Naive thymus-derived CD4-positive, alpha-beta T cell (primary cell): ENCODE results near the gene RILP. TPM values are rescaled to one million over a fixed set of nuclear protein-coding genes. Genes with fewer than 3 reads are reported as not detected.

Source experiments
- ATAC-seq: fragments of 150-1000 bp; cut with Tn5 transposase; 2 replicates; pipeline ENCODE4 v1.10.0; 2021; ENCODE audit warnings: mild to moderate bottlenecking, moderate library complexity
- CTCF ChIA-PET: fragments of 350-600 bp; sonication (Branson Sonifier 250); formaldehyde crosslinking; loops from one replicate; lab custom pipeline; 2021; ENCODE audit warnings: antibody characterized with exemption; lab: Charles Lee
- POLR2A ChIA-PET: fragments of 350-600 bp; sonication (Branson Sonifier 250); formaldehyde crosslinking; loops from one replicate; lab custom pipeline; 2021; ENCODE audit warnings: antibody characterized with exemption, inconsistent platforms; lab: Charles Lee
- DNase-seq, 9 donors: peaks; one replicate each; pipeline versions ENCODE4 v3.0.0 to v3.0.0-alpha.2; 2020 to 2022; ENCODE audit warnings: mixed read lengths in 1 of 9
- H3K27ac ChIP-seq: one replicate; pipeline ENCODE4 v1.7.0; 2013; ENCODE audit warnings: mild to moderate bottlenecking, low read depth, low read length, moderate library complexity
- H3K27me3 ChIP-seq, 2 donors: one replicate each; pipeline ENCODE4 v1.7.0; 2013; ENCODE audit warnings: low read length in 2 of 2, mild to moderate bottlenecking in 2 of 2, moderate library complexity in 2 of 2; ENCODE audit not compliant: control insufficient read depth in 2 of 2, insufficient read depth in 2 of 2
- H3K36me3 ChIP-seq, 3 experiments: 1 replicate in 2 of 3; 2 replicates in 1 of 3; pipeline ENCODE4 v1.7.0; 2013; ENCODE audit warnings: low read length in 3 of 3, mild to moderate bottlenecking in 3 of 3, moderate library complexity in 1 of 3; ENCODE audit not compliant: insufficient read depth in 3 of 3, control insufficient read depth in 2 of 3
- H3K4me1 ChIP-seq, 2 donors: one replicate each; pipeline ENCODE4 v1.7.0; 2013; ENCODE audit warnings: low read length in 2 of 2, mild to moderate bottlenecking in 2 of 2, moderate library complexity in 1 of 2; ENCODE audit not compliant: control insufficient read depth in 2 of 2, insufficient read depth in 2 of 2
- H3K4me3 ChIP-seq: 2 replicates; pipeline ENCODE4 v1.7.0; 2013; ENCODE audit warnings: mild to moderate bottlenecking, low read length
- H3K9me3 ChIP-seq, 3 experiments: 1 replicate in 2 of 3; 2 replicates in 1 of 3; pipeline ENCODE4 v1.7.0; 2013; ENCODE audit warnings: low read length in 3 of 3; ENCODE audit not compliant: control insufficient read depth in 2 of 3
- H3K27ac Mint-ChIP-seq, 9 donors: one replicate each; pipeline ENCODE4 v1.8.0; 2020 to 2022; ENCODE audit warnings: mixed read lengths in 9 of 9, mild to moderate bottlenecking in 8 of 9, moderate library complexity in 5 of 9, inconsistent platforms in 2 of 9
- H3K27me3 Mint-ChIP-seq, 5 donors: one replicate each; pipeline ENCODE4 v1.8.0; 2021 to 2022; ENCODE audit warnings: mixed read lengths in 5 of 5, mild to moderate bottlenecking in 1 of 5
- H3K36me3 Mint-ChIP-seq, 5 donors: one replicate each; pipeline ENCODE4 v1.8.0; 2020 to 2022; ENCODE audit warnings: mixed read lengths in 5 of 5, mild to moderate bottlenecking in 3 of 5, inconsistent platforms in 1 of 5
- H3K4me1 Mint-ChIP-seq, 7 donors: one replicate each; pipeline ENCODE4 v1.8.0; 2020 to 2022; ENCODE audit warnings: mixed read lengths in 7 of 7, mild to moderate bottlenecking in 3 of 7, inconsistent platforms in 1 of 7
- H3K4me3 Mint-ChIP-seq, 10 donors: one replicate each; pipeline ENCODE4 v1.8.0; 2020 to 2022; ENCODE audit warnings: mild to moderate bottlenecking in 10 of 10, mixed read lengths in 10 of 10, moderate library complexity in 6 of 10, inconsistent platforms in 2 of 10
- H3K9me3 Mint-ChIP-seq, 11 donors: one replicate each; pipeline ENCODE4 v1.8.0; 2020 to 2022; ENCODE audit warnings: mixed read lengths in 11 of 11, mild to moderate bottlenecking in 4 of 11, inconsistent platforms in 1 of 11, moderate library complexity in 1 of 11
- intact Hi-C, 2 donors: fragments of 100-400 bp; cut with micrococcal nuclease; formaldehyde crosslinking; loops; one replicate each; pipeline ENCODE4 v1.15.1; 2023
- polyA plus RNA-seq, 2 donors: library from polyadenylated mRNA; unstranded; fragments of 300-500 nt; fragmentation: Illumina TruSeq; gene quantifications; one replicate each; pipeline ENCODE4 v1.2.3, GENCODE V29; 2021
- total RNA-seq, 6 experiments: library from RNA in 5 of 6; stranded (reverse) in 5 of 6; gene quantifications; 1 replicate in 5 of 6; 2 replicates in 1 of 6; pipeline ENCODE4 v1.2.3 and lab custom pipeline; 2021 to 2026

The RILP gene
- total and polyA plus RNA-seq, 7 experiments from 2014 or later = 2.1 to 8.7 (median 3.0) TPM

GRCh38 chr17:1650731-1651558, 1.3 kb upstream of the RILP start:
- CTCF ChIA-PET = interaction anchor here (1.0 to 1.5 kb wide), 2 partner anchors 10 to 15 kb away, joined by 5 to 6 read pairs; no protein-coding TSS in a partner anchor
- intact Hi-C loops = no loop called here
- peaks cover 8 to 11% of the 10 kb centered on the region in 2 donors for H3K4me1 ChIP-seq
- DNase-seq (peak in 1 of 9 donors; percentile 10), ATAC-seq (no peak)
- H3K27me3 ChIP-seq = no peaks in the 10 kb centered on the region
- Mint-ChIP-seq H3K27ac (peak overlapping the region in 2 of 9 donors; percentile 43 to 50), H3K4me3 (peak overlapping the region in 1 of 10 donors; percentile 70), H3K27me3 (no peaks in the 10 kb centered on the region), H3K9me3 (no peaks in the 10 kb centered on the region), H3K36me3 (peaks cover 4 to 30% (median 18%) of the 10 kb centered on the region in 5 donors), H3K4me1 (peaks cover 0 to 23% (median 5%) of the 10 kb centered on the region in 7 donors)
- POLR2A ChIA-PET = no interaction called here
- H3K36me3 ChIP-seq = peaks cover 30 to 58% (median 31%) of the 10 kb centered on the region in 3 experiments
- no peaks in the 10 kb centered on the region for H3K9me3 ChIP-seq
- H3K4me3 ChIP-seq = no peak overlapping the region
- H3K27ac ChIP-seq = no peak overlapping the region

DNA sequence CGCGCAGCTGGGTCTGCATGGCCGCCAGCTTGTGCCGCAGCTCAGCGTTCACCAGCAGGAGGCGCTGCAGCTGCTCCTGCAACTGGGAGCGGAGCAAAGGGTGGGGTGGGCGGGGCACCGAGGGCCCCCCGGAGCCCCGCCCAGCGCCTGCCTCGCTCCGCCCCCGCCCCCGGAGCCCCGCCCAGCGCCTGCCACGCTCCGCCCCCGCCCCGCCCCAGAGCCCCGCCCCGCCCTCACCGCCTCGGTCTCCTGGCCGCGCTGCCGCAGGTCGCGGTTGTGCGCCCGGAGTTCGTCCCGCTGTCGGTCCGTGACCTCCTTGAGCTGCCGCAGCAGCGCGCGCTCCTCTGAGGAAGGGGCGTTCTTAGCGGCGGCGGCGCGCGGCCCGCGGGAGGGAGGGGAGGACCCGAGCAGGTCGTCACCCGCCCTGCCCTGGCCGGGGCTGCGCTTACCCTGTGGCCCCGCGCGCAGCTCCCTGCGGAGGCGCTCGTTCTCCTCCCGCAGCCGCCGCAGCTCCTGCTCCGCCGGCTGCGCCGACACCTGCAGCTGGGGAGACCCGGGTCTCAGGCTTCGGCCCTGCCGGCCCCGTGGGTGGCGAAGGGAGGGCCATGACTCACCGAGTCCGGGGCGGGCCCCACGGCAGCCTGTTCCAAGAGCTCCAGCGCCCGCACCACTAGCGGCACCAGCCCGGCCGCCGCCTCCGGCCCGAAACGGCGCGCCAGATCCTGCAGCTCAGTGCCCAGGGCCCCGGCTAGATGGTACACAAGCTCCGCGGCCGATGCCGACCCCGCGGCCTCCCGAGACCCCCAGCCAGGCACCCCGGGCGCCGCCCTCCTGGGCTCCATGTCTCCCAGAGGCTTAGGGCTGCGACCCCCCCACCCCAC, 463 bp downstream of the RILP start:
- CTCF ChIA-PET = interaction anchor here (0.5 to 1.8 kb wide), 16 partner anchors 10 to 396 kb away, joined by 3 to 8 read pairs (median 4); partner anchors contain the start of gene SLC43A2
- Histone ChIP-seq H3K9me3 (no peaks in the 10 kb centered on the region), H3K36me3 (peaks cover 19 to 43% (median 27%) of the 10 kb centered on the region in 3 experiments), H3K27me3 (no peaks in the 10 kb centered on the region), H3K4me3 (peak overlapping the region; percentile 64), H3K27ac (peak overlapping the region; percentile 69), H3K4me1 (peaks cover 15 to 21% of the 10 kb centered on the region in 2 donors)
- Mint-ChIP-seq H3K27ac (peak overlapping the region in 5 of 9 donors; percentile 38 to 58 (median 55)), H3K9me3 (no peaks in the 10 kb centered on the region), H3K27me3 (no peaks in the 10 kb centered on the region), H3K4me1 (peaks cover 0 to 38% (median 10%) of the 10 kb centered on the region in 7 donors), H3K36me3 (peaks cover 4 to 22% (median 11%) of the 10 kb centered on the region in 5 donors), H3K4me3 (peak overlapping the region; percentile 65 to 81 (median 74))
- peak; percentile 90 for ATAC-seq
- peak; percentile 88 to 97 (median 93) for DNase-seq
- POLR2A ChIA-PET = interaction anchor here (0.5 to 3.1 kb wide), 14 partner anchors 14 to 862 kb away, joined by 3 to 27 read pairs (median 4); partner anchors contain the start of genes METTL16, RPA1, SLC43A2 and SMYD4
- intact Hi-C loops = loop anchor here (1.0 to 10.0 kb wide), 16 partner anchors 20 to 752 kb away; partner anchors contain the start of genes SLC43A2 (in 2 of the 2), SMG6 (in 2 of the 2), SRR (in 2 of the 2) and INPP5K (in 1 of the 2)

DNA sequence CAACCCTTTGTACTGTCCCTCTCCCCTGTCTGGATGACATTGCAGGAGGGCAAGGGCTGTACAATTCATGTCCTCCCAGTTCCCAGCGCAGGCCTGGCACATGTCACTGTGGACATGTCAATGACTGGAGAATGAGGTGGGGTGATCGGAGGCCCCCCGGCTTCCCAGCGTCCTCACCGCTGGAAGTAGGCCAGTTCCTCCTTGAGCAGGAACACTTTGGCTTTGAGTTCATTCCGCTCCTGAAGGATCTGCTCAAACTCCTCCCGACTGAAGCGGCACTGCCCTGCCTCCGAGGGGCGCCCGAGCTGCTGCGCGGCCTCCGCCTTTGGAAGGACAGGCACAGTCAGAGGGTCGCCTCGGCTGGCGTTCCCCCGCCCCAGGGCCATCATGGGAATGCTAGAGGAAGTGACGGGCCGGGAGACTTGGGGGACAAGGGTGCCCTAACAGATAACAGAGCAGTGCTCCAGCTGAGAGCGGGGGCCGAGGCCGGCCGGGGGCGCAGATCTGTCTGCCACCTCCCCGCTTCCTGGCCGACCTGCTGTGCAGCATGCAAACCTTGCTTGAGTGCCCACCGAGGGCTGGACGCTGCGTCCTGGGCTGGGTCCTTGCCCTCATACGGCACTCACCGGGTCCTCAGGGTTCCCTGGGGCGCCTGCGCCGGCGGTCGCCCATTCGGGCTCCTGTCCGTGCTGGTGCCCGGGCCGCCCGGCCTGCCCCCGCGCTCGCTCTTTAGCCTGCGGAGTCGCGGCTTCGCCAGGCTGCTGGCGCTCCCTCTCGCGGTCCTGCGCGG, 1.3 kb downstream of the RILP start:
- H3K4me1 Mint-ChIP-seq = peaks cover 0 to 41% (median 13%) of the 10 kb centered on the region in 7 donors
- H3K36me3 ChIP-seq = peaks cover 11 to 35% (median 19%) of the 10 kb centered on the region in 3 experiments
- H3K9me3 Mint-ChIP-seq = no peaks in the 10 kb centered on the region
- peaks cover 3 to 14% (median 4%) of the 10 kb centered on the region in 5 donors for H3K36me3 Mint-ChIP-seq
- POLR2A ChIA-PET = interaction anchor here (0.5 to 3.1 kb wide), 12 partner anchors 15 to 863 kb away, joined by 3 to 27 read pairs (median 4); partner anchors contain the start of genes METTL16, RPA1, SLC43A2 and SMYD4
- peak overlapping the region; percentile 62 for H3K4me3 ChIP-seq
- H3K27me3 Mint-ChIP-seq = peaks cover 0 to 2% (median 0%) of the 10 kb centered on the region in 5 donors
- CTCF ChIA-PET = interaction anchor here (0.5 to 1.8 kb wide), 13 partner anchors 10 to 396 kb away, joined by 3 to 8 read pairs (median 4); partner anchors contain the start of gene SLC43A2
- no peaks in the 10 kb centered on the region for H3K9me3 ChIP-seq
- peak overlapping the region in 6 of 9 donors; percentile 32 to 47 (median 40) for H3K27ac Mint-ChIP-seq
- DNase-seq (no peak), ATAC-seq (peak; percentile 0)
- H3K27ac ChIP-seq = peak overlapping the region; percentile 63
- peak overlapping the region; percentile 65 to 81 (median 74) for H3K4me3 Mint-ChIP-seq
- H3K27me3 ChIP-seq = no peaks in the 10 kb centered on the region
- intact Hi-C loops = loop anchor here (2.0 to 10.0 kb wide), 9 partner anchors 20 to 752 kb away; partner anchors contain the start of genes INPP5K (in 1 of the 2), MNT (in 1 of the 2), OVCA2 (in 1 of the 2) and RTN4RL1 (in 1 of the 2)
- H3K4me1 ChIP-seq = peaks cover 20 to 27% of the 10 kb centered on the region in 2 donors

GRCh38 chr17:1647802-1648171, 1.9 kb downstream of the RILP start:
- ChIA-PET CTCF (interaction anchor here (1.4 to 1.8 kb wide), 4 partner anchors 13 to 216 kb away, joined by 3 to 4 read pairs (median 4); no protein-coding TSS in a partner anchor), POLR2A (interaction anchor here (0.5 to 3.1 kb wide), 3 partner anchors 15 to 19 kb away, joined by 3 to 27 read pairs (median 3); partner anchors contain the start of gene SLC43A2)
- H3K4me1 Mint-ChIP-seq = peaks cover 0 to 41% (median 13%) of the 10 kb centered on the region in 7 donors
- peak overlapping the region in 1 of 9 donors; percentile 32 for H3K27ac Mint-ChIP-seq
- peak overlapping the region in 9 of 10 donors; percentile 27 to 81 (median 67) for H3K4me3 Mint-ChIP-seq
- H3K4me3 ChIP-seq = peak overlapping the region; percentile 62
- intact Hi-C loops = loop anchor here (2.0 to 10.0 kb wide), 9 partner anchors 19 to 753 kb away; partner anchors contain the start of genes INPP5K (in 1 of the 2), MNT (in 1 of the 2), OVCA2 (in 1 of the 2) and RTN4RL1 (in 1 of the 2)
- H3K36me3 ChIP-seq = peaks cover 5 to 29% (median 14%) of the 10 kb centered on the region in 3 experiments
- H3K9me3 Mint-ChIP-seq = no peaks in the 10 kb centered on the region
- no peak overlapping the region for H3K27ac ChIP-seq
- H3K27me3 ChIP-seq = no peaks in the 10 kb centered on the region
- H3K36me3 Mint-ChIP-seq = peaks cover 0 to 8% (median 0%) of the 10 kb centered on the region in 5 donors
- ATAC-seq = no peak
- peaks cover 20 to 27% of the 10 kb centered on the region in 2 donors for H3K4me1 ChIP-seq
- H3K27me3 Mint-ChIP-seq = peaks cover 0 to 2% (median 0%) of the 10 kb centered on the region in 5 donors
- no peaks in the 10 kb centered on the region for H3K9me3 ChIP-seq
- no peak for DNase-seq

DNA sequence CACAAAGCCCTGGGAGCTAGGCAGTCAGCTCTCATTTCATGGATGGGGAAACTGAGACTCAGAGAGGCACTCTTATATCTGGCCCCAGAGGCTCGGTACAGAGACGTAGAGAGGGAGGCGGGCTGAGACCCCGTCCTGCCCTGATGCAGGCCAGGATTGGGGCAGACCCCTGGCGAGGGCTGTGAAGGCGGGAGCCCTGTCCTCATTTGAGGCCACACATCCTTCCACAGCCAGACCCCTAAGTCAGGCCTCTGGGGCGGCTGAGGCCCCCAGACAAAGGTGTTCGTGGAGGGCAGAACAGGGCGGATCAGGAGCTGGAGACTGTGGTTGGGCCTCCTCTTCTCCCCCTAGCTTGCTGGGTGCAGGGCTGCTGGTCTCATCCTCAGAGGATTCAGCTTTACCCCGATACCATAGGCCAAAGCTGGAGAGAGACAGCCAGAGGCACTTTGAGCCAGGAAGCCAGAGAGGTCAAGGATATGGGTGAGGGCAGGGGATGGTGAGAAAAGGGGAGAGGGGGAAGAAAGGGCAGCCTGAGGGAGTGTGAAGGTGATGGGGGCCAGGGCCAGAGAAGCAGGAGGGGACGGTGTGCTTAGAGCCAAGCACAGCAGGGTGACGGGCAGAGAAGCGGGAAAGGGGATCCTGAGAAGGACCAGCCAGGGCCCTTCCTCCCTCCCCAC, 3.3 kb downstream of the RILP start:
- H3K4me1 ChIP-seq = peaks cover 20 to 27% of the 10 kb centered on the region in 2 donors
- H3K4me3 Mint-ChIP-seq = peak overlapping the region in 4 of 10 donors; percentile 32 to 75 (median 52)
- H3K9me3 Mint-ChIP-seq = no peaks in the 10 kb centered on the region
- peaks cover 0 to 2% (median 0%) of the 10 kb centered on the region in 5 donors for H3K27me3 Mint-ChIP-seq
- H3K4me1 Mint-ChIP-seq = peaks cover 0 to 35% (median 13%) of the 10 kb centered on the region in 7 donors
- no peaks in the 10 kb centered on the region for H3K27me3 ChIP-seq
- no peak overlapping the region for H3K27ac ChIP-seq
- H3K4me3 ChIP-seq = no peak overlapping the region
- ChIA-PET CTCF (interaction anchor here (1.0 to 1.6 kb wide), 2 partner anchors 16 to 22 kb away, joined by 3 to 5 read pairs; no protein-coding TSS in a partner anchor), POLR2A (interaction anchor here (0.6 to 2.5 kb wide), 2 partner anchors 15 to 16 kb away, joined by 3 to 13 read pairs; no protein-coding TSS in a partner anchor)
- intact Hi-C loops = loop anchor here (5.0 to 10.0 kb wide), 3 partner anchors 162 to 658 kb away; partner anchors contain the start of genes RTN4RL1 (in 1 of the 2), SMG6 (in 1 of the 2) and SRR (in 1 of the 2)
- DNase-seq = no peak
- no peaks in the 10 kb centered on the region for H3K9me3 ChIP-seq
- no peaks in the 10 kb centered on the region for H3K36me3 Mint-ChIP-seq
- H3K36me3 ChIP-seq = peaks cover 0 to 15% (median 7%) of the 10 kb centered on the region in 3 experiments
- ATAC-seq = no peak
- H3K27ac Mint-ChIP-seq = peak overlapping the region in 1 of 9 donors; percentile 39
